HL-60 (cell line): ENCODE results near the gene SEH1L.

Experiments used
- CTCF ChIP-seq: IDR thresholded peaks from one replicate; pipeline ENCODE4 v1.5.1; 2011; ENCODE audit warnings: low read length, control low read depth, inconsistent platforms; ENCODE audit not compliant: insufficient read depth
- GABPA ChIP-seq: IDR thresholded peaks from 2 replicates; pipeline ENCODE4 v1.6.1; 2012; ENCODE audit warnings: low read depth
- POLR2AphosphoS5 ChIP-seq: IDR thresholded peaks from 2 replicates; pipeline ENCODE4 v1.6.1; 2012; ENCODE audit warnings: low read depth

GRCh38 chr18:13017247-13017875 lies 69.5 kb downstream of the SEH1L start:
- TF ChIP-seq CTCF (no peak), POLR2AphosphoS5 (no peak), GABPA (no peak)
